NCI-H748 treated with DMSO at 0.1 percent for 48 hours (cell line): ENCODE results near the gene CYSRT1.

ENCODE experiments used
- DNase-seq: peaks from one replicate; lab custom pipeline; 2025; lab: John Stamatoyannopoulos, UW

CYSRT1 gene

GRCh38 chr9:137271696-137272076, 46.7 kb downstream of the CYSRT1 start:
- DNase-seq = no peak

- DNase-seq = no peak
These were observed 47.5 kb downstream of the CYSRT1 start for GRCh38 chr9:137272241-137273094.

- no peak for DNase-seq
These were observed 48.1 kb downstream of the CYSRT1 start for GRCh38 chr9:137273095-137273490.

GRCh38 chr9:137273611-137274320, 48.8 kb downstream of the CYSRT1 start:
- no peak for DNase-seq

- DNase-seq = no peak
These were observed 50.2 kb downstream of the CYSRT1 start for GRCh38 chr9:137275203-137275587.
